ENCODE results near the gene SERPINA6. TPM values are rescaled to one million over a fixed set of nuclear protein-coding genes. Genes with fewer than 3 reads are reported as not detected.

The SERPINA6 gene
- total and polyA plus RNA-seq, 7 donors, result not detected

DNA sequence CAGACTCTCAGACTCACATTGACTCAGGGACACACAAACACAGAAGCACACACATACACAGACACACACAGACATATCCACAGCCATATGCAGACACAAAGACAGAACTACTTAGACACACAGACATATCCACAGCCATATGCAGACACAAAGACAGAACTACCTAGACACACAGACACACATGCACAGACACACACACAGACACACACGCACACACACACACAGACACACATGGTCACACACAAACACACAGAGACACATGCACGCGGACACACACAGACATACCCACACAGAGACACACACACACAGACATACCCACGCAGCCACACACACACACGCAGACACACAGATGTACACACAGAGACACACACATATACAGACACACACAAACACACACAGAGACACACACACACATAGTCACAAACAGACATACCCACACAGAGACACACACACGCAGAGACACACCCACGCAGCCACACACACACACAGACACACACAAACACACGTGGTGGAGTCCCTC lies 39.5 kb upstream of the SERPINA6 start:
- Histone ChIP-seq H3K4me3 (no peak overlapping the region), H3K4me1 (no peaks in the 10 kb centered on the region), H3K36me3 (ENCODE audit: insufficient read depth in 1 of 2, low read depth in 1 of 2) (no peaks in the 10 kb centered on the region), H3K27me3 (ENCODE audit: insufficient read depth in 3 of 3, low read length in 2 of 3) (no peaks in the 10 kb centered on the region), H3K27ac (no peak overlapping the region), H3K9me3 (no peaks in the 10 kb centered on the region)
- intact Hi-C loops (cut with DNase I), result loop anchor here in 1 of 2 donors (2.0 kb wide), 1 partner anchor 16 kb away; no protein-coding TSS in a partner anchor
- DNase-seq (no peak), ATAC-seq (no peak)
- 80 to 85% (median 83%) methylated on average over 8 of the region's 8 CpGs for WGBS, 3 donors
- no peak for TF ChIP-seq CTCF (IDR thresholded peaks at IDR 0.05)

GRCh38 chr14:94361682-94362081 lies 38.5 kb upstream of the SERPINA6 start:
- Histone ChIP-seq H3K4me3 (no peak overlapping the region), H3K36me3 (ENCODE audit: insufficient read depth in 1 of 2, low read depth in 1 of 2) (no peaks in the 10 kb centered on the region), H3K27me3 (ENCODE audit: insufficient read depth in 3 of 3, low read length in 2 of 3) (peaks cover 0 to under 1% (median 0%) of the 10 kb centered on the region in 3 donors), H3K4me1 (no peaks in the 10 kb centered on the region), H3K9me3 (no peaks in the 10 kb centered on the region), H3K27ac (no peak overlapping the region)
- DNase-seq (no peak), ATAC-seq (no peak)
- no peak for TF ChIP-seq CTCF (IDR thresholded peaks at IDR 0.05)
- intact Hi-C loops (cut with DNase I), result loop anchor here in 1 of 2 donors (2.0 kb wide), 1 partner anchor 17 kb away; no protein-coding TSS in a partner anchor
- WGBS, 3 donors, result 87 to 88% (median 87%) methylated on average over 3 to 6 of the region's 7 CpGs

GRCh38 chr14:94360945-94361565 lies 37.9 kb upstream of the SERPINA6 start:
- H3K9me3 ChIP-seq, result no peaks in the 10 kb centered on the region
- no peak overlapping the region for H3K4me3 ChIP-seq
- H3K27me3 ChIP-seq (ENCODE audit: insufficient read depth in 3 of 3, low read length in 2 of 3), result peaks cover 0 to 4% (median 0%) of the 10 kb centered on the region in 3 donors
- intact Hi-C loops (cut with DNase I), result no loop called here
- DNase-seq (no peak), ATAC-seq (no peak)
- no peak for TF ChIP-seq CTCF (IDR thresholded peaks at IDR 0.05)
- 70 to 84% (median 77%) methylated on average over 6 to 7 of the region's 7 CpGs for WGBS, 3 donors
- H3K36me3 ChIP-seq (ENCODE audit: insufficient read depth in 1 of 2, low read depth in 1 of 2), result no peaks in the 10 kb centered on the region
- no peaks in the 10 kb centered on the region for H3K4me1 ChIP-seq
- H3K27ac ChIP-seq, result no peak overlapping the region

DNA sequence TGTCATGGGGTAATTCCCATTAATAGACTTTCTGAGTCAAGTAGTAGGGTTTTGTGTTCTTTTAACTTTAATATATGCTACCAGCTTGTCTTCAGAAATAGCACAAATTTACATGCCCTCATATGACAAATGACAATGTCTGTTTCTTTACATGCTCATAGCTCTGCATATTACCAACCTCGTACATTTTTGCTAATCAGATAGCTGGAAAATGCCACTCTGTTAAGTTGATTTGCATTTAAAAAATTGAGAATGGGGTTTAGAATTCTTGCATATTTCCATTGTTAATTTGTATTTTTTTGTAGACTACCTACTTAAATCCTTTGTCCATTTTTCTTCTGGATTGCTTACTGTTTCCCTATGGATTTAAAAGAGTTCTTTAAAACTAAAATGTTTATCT lies 34.0 kb upstream of the SERPINA6 start:
- intact Hi-C loops (cut with DNase I), result loop anchor here in 1 of 2 donors (10.0 kb wide), 1 partner anchor 128 kb away; no protein-coding TSS in a partner anchor
- no peak overlapping the region for H3K27ac ChIP-seq
- no peaks in the 10 kb centered on the region for H3K36me3 ChIP-seq (ENCODE audit: insufficient read depth in 1 of 2, low read depth in 1 of 2)
- ATAC-seq (no peak), DNase-seq (no peak)
- no peak overlapping the region for H3K4me3 ChIP-seq
- H3K4me1 ChIP-seq, result no peaks in the 10 kb centered on the region
- no peaks in the 10 kb centered on the region for H3K9me3 ChIP-seq
- no peak for TF ChIP-seq CTCF (IDR thresholded peaks at IDR 0.05)
- peaks cover 0 to 4% (median 4%) of the 10 kb centered on the region in 3 donors for H3K27me3 ChIP-seq (ENCODE audit: insufficient read depth in 3 of 3, low read length in 2 of 3)
- 47 to 54% (median 54%) methylated on average over 1 of the region's 1 CpG for WGBS, 3 donors
